ENCODE data around the gene ACTC1. TPM values are rescaled to one million over a fixed set of nuclear protein-coding genes. Genes with fewer than 3 reads are reported as not detected.

ACTC1 gene
- total RNA-seq, 1 donor from 2014 or later, result not detected

DNA sequence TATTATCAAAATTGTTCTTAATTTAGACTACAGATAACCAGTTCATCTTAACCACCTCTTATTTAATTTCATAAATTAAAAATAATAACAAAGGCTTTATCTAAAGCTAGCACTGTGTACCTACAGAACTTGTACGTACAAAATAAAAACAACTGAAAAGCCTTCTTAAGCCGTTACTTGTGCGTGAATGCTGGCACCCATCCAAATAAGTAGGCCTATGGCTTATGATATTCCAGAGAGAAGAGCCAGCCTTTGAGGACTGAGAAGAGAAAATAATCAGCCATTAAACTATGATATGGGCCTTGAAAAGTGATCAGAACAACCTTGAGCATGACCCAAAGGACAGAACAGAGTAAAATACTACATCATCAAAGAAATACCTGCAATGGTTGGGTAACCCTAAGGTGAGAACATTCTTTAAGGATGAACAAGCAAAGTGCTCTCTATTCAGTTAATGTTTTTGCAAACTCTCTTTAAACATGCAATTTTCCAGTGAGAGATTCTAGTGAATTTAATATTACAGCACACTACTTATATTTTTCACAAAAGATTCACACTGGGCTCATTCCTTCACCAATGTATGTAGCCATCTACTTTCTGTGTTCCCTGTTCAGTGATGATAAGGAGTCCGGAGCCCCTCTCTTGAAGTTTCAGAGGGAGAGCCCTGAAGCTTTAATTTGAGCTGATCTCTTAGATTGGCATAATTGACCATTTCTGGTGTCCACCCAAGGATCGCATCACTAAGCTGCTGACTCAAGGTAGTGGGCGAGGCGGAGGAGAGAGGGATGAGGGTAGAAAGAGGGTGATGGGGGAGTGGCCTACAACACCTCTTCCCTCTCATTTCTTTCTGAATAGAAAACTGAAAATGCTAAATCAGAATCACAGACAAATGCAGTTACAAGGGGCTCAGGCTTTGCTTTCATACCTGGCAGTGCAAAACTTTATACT, 7.7 kb upstream of the ACTC1 start:
- no peak for DNase-seq (ENCODE audit: extremely low read depth, low read depth, low spot score)

- DNase-seq (ENCODE audit: extremely low read depth, low read depth, low spot score), result no peak
Measured at GRCh38 chr15:34802371-34802770, 7.0 kb upstream of the ACTC1 start.

- no peak for DNase-seq (ENCODE audit: extremely low read depth, low read depth, low spot score)
Measured at GRCh38 chr15:34799149-34800101, 4.1 kb upstream of the ACTC1 start.

- no peak for DNase-seq (ENCODE audit: extremely low read depth, low read depth, low spot score)
Measured at GRCh38 chr15:34796847-34797435, 1.6 kb upstream of the ACTC1 start.

GRCh38 chr15:34794590-34795206, 651 bp downstream of the ACTC1 start:
- no peak for DNase-seq (ENCODE audit: extremely low read depth, low read depth, low spot score)

- no peak for DNase-seq (ENCODE audit: extremely low read depth, low read depth, low spot score)
Measured at GRCh38 chr15:34793901-34794300, 1.4 kb downstream of the ACTC1 start.

DNA sequence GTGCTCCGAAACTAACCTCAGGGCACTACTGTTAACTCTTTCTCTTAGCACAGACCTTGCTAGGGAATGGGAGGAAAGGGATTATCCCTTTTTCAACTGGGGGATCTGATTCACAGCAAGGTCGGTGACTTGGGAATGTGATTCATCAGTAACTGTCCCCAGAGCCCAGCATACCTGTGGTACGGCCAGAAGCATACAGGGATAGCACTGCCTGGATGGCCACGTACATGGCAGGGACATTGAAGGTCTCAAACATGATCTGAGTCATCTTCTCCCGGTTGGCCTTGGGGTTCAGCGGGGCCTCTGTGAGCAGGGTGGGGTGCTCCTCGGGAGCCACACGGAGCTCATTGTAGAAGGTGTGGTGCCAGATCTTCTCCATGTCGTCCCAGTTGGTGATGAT, 2.3 kb downstream of the ACTC1 start:
- DNase-seq (ENCODE audit: extremely low read depth, low read depth, low spot score), result no peak

- no peak for DNase-seq (ENCODE audit: extremely low read depth, low read depth, low spot score)
Measured at GRCh38 chr15:34791701-34792100, 3.6 kb downstream of the ACTC1 start.

- DNase-seq (ENCODE audit: extremely low read depth, low read depth, low spot score), result no peak
Measured at GRCh38 chr15:34790121-34790520, 5.2 kb downstream of the ACTC1 start.

GRCh38 chr15:34789326-34789725, 6.0 kb downstream of the ACTC1 start:
- no peak for DNase-seq (ENCODE audit: extremely low read depth, low read depth, low spot score)

DNA sequence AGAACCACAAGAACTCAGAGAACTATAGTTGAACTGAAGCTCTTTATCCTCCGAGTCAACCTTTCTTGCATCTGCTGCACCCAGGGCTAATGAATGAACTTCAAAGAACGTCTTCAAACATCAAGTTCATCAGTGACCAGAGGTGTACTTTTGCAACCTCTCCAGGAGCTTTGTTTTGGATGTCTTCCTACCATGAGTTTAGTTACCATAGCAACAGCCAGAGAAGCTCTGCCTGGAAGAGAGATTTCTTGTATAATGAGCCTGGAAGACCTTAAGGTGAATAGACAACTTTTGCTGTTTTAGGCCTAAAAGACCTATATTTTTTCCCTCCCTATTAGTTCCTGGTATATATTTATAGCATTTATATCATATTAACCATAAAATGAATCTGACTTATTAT, 9.1 kb downstream of the ACTC1 start:
- DNase-seq (ENCODE audit: extremely low read depth, low read depth, low spot score), result no peak

GRCh38 chr15:34783991-34784390, 11.4 kb downstream of the ACTC1 start:
- DNase-seq (ENCODE audit: extremely low read depth, low read depth, low spot score), result no peak

DNA sequence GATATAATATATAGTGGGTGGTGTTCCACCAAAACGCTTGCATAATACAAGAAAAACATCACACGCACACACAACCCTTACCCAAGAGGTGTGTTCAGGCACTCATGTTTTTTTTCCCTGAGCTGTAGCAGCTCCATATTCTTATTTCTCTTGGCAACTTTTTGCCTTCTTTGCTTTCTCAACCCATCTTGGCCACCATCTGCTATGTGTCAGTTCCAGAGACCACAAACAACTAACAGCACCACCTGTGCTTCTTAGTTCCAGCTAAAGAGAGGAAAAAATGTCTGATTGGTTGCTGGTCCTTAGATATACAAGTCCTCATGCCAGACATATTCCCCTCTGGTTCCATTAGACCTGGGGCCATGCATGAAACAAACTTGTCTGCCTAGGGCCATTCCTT, 11.9 kb downstream of the ACTC1 start:
- DNase-seq (ENCODE audit: extremely low read depth, low read depth, low spot score), result no peak

- DNase-seq (ENCODE audit: extremely low read depth, low read depth, low spot score), result no peak
Measured at GRCh38 chr15:34782901-34783300, 12.4 kb downstream of the ACTC1 start.

DNA sequence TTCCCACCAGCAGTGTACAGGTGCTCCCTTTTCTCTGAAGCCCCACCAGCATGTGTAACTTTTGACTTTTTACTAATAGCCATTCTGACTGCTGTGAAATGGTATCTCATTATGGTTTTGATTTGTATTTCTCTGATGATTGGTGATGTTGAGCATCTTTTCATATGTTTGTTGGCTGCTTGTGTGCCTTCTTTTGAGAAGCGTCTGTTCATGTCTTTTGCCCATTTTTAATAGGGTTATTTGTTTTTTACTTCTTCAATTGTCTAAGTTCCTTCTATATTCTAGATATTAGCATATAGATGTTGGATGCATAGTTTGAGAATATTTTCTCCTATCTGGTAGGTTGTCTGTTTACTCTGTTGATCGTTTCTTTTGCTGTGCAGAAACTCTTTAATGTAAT, 14.6 kb downstream of the ACTC1 start:
- no peak for DNase-seq (ENCODE audit: extremely low read depth, low read depth, low spot score)

DNA sequence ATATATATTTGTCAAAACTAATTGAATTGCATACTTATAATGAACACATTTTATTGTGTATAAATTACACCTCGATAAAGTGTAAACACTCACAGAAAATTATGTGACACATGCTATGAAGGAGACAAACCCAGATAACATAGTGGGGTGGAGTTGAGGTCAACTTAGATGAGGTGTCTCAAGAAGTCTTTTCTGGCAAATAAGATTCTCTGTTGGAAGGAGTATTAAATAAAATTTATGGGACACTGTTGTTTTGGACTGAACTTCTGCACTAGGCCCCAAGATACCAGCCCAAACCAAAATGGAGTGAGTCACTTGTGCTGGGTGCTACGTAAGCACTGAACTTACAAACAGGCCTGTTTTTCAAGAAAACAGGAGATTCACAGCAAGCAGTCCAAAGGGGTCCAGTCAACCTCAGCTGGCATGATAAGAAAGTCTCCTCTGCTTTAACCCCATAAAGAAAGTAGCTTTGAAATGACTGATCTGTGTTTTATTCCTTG, 18.7 kb downstream of the ACTC1 start:
- DNase-seq (ENCODE audit: extremely low read depth, low read depth, low spot score), result no peak

DNA sequence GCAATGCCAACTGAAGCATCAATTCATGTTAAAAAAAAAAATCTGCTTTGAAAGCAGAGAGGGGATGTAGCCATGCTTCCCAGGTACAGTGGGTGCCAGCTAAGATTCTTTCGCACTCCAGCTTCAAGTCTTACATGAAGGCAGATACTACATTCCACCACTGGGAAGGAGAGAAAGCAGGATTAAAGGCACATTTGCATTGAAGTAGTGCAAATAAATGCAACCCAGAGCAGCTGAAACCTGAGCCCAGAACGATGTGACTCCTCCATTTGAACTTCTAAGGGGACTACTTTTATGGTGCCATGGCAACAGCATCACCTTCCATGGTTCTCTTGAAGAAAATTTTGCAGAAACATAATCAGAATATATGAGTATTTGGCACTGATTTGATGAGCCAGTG, 21.4 kb downstream of the ACTC1 start:
- no peak for DNase-seq (ENCODE audit: extremely low read depth, low read depth, low spot score)

DNA sequence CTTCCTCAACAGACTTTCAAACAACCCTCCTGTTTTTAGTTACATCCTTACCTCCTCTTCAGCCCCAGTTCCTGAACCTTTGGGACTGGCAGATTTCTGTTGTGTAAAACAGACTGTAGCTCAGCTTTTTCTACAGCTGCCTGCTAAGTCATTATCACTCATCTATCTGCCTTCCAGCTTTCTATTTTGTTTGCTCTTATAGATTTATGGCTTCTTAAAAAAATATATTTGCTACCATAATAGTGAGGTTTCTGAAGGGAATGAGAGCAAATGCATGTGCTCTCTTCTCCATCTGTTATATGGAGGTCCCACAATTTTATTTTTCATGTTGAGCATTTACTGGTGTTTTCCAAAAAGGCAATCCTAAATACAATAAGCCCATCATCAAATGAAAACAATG, 22.3 kb downstream of the ACTC1 start:
- no peak for DNase-seq (ENCODE audit: extremely low read depth, low read depth, low spot score)

GRCh38 chr15:34772312-34772711, 23.0 kb downstream of the ACTC1 start:
- DNase-seq (ENCODE audit: extremely low read depth, low read depth, low spot score), result no peak

- no peak for DNase-seq (ENCODE audit: extremely low read depth, low read depth, low spot score)
Measured at GRCh38 chr15:34769711-34770110, 25.6 kb downstream of the ACTC1 start.

- no peak for DNase-seq (ENCODE audit: extremely low read depth, low read depth, low spot score)
Measured at GRCh38 chr15:34768530-34768929, 26.8 kb downstream of the ACTC1 start.
